Common myeloid progenitor, CD34-positive (primary cell): ENCODE measurements around the gene DPY19L3.
"Not testable (repeated sequence)": the region's sequence is repeated elsewhere in the genome, so short reads cannot be mapped to it uniquely, and the experiment has no call there.

Experiments used
- CTCF ChIA-PET: fragments of 350-600 bp; sonication (Branson Sonifier 250); formaldehyde crosslinking; loops from one replicate; lab custom pipeline; 2021; ENCODE audit warnings: antibody characterized with exemption; lab: Charles Lee
- POLR2A ChIA-PET: fragments of 350-600 bp; sonication (Branson Sonifier 250); formaldehyde crosslinking; loops from one replicate; lab custom pipeline; 2021; ENCODE audit warnings: antibody characterized with exemption; lab: Charles Lee
- DNase-seq, 3 donors: peaks; one replicate each; pipeline versions ENCODE4 v3.0.0 to v3.0.0-alpha.2; 2013
- H3K27ac ChIP-seq, 2 experiments: 1 replicate in 1 of 2; 2 replicates in 1 of 2; pipeline ENCODE4 v1.7.0; 2013; ENCODE audit warnings: inconsistent platforms in 2 of 2, low read length in 2 of 2, mild to moderate bottlenecking in 2 of 2, low read depth in 1 of 2, moderate library complexity in 1 of 2; ENCODE audit not compliant: severe bottlenecking in 2 of 2, insufficient read depth in 1 of 2, poor library complexity in 1 of 2
- H3K27me3 ChIP-seq, 5 experiments: replicated peaks in 2 of 5; 1 replicate in 3 of 5; 2 replicates in 2 of 5; pipeline versions ENCODE4 v1.6.1 to v1.7.0; 2013; ENCODE audit warnings: low read length in 4 of 5, mild to moderate bottlenecking in 2 of 5, moderate library complexity in 2 of 5, inconsistent platforms in 1 of 5; ENCODE audit not compliant: insufficient read depth in 5 of 5, control insufficient read depth in 4 of 5
- H3K36me3 ChIP-seq, 4 experiments: 1 replicate in 2 of 4; 2 replicates in 2 of 4; pipeline versions ENCODE4 v1.6.1 to v1.7.0; 2013; ENCODE audit warnings: low read length in 3 of 4, control low read depth in 1 of 4, mild to moderate bottlenecking in 1 of 4; ENCODE audit not compliant: control insufficient read depth in 4 of 4, insufficient read depth in 4 of 4
- H3K4me1 ChIP-seq, 4 experiments: 1 replicate in 3 of 4; 2 replicates in 1 of 4; pipeline versions ENCODE4 v1.6.1 to v1.7.1; 2013; ENCODE audit warnings: low read length in 3 of 4, mild to moderate bottlenecking in 3 of 4, control low read depth in 1 of 4, inconsistent platforms in 1 of 4, moderate library complexity in 1 of 4; ENCODE audit not compliant: control insufficient read depth in 4 of 4, insufficient read depth in 4 of 4; ENCODE audit errors: control extremely low read depth in 1 of 4
- H3K4me3 ChIP-seq, 7 experiments: 1 replicate in 4 of 7; 2 replicates in 3 of 7; pipeline versions ENCODE4 v1.5.1 to v1.7.0; 2013; ENCODE audit warnings: mild to moderate bottlenecking in 7 of 7, low read length in 6 of 7, moderate library complexity in 6 of 7, inconsistent platforms in 2 of 7, low read depth in 2 of 7, control low read depth in 1 of 7; ENCODE audit not compliant: insufficient read depth in 4 of 7, control insufficient read depth in 1 of 7; ENCODE audit errors: extremely low read depth in 1 of 7
- H3K9me3 ChIP-seq, 5 experiments: 1 replicate in 4 of 5; 2 replicates in 1 of 5; pipeline versions ENCODE4 v1.6.1 to v1.7.1; 2013; ENCODE audit warnings: low read length in 4 of 5, mild to moderate bottlenecking in 2 of 5, inconsistent platforms in 1 of 5, low read depth in 1 of 5, moderate library complexity in 1 of 5; ENCODE audit not compliant: control insufficient read depth in 4 of 5, insufficient read depth in 2 of 5; ENCODE audit errors: control extremely low read depth in 1 of 5
- WGBS: methylation state at CpG from one replicate; pipeline ENCODE4 v1.1.5; 2013; ENCODE audit not compliant: insufficient coverage; 5-methylcytosine and 5-hydroxymethylcytosine counted together

DPY19L3 gene

DNA sequence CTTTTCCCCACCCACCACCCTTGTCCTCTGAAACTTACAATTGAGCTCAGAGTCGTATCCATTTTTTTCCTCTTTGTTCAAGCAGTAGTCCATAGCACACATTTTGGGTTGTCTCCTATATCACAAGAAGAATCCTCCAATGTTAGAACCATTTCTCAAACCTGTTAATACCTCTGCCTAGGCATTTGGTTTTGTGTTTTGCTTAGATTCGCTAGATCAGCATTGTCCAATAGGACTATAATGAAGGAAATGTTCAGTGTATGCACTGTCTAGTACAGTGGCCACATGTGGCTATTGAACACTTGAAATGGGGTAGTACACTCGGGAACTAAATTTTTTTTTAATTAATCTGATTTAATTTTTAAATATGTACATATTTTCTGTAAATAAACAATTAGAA lies 12.6 kb downstream of the DPY19L3 start:
- POLR2A ChIA-PET = no interaction called here
- WGBS = 86% methylated on average over 1 of the region's 3 CpGs

DNA sequence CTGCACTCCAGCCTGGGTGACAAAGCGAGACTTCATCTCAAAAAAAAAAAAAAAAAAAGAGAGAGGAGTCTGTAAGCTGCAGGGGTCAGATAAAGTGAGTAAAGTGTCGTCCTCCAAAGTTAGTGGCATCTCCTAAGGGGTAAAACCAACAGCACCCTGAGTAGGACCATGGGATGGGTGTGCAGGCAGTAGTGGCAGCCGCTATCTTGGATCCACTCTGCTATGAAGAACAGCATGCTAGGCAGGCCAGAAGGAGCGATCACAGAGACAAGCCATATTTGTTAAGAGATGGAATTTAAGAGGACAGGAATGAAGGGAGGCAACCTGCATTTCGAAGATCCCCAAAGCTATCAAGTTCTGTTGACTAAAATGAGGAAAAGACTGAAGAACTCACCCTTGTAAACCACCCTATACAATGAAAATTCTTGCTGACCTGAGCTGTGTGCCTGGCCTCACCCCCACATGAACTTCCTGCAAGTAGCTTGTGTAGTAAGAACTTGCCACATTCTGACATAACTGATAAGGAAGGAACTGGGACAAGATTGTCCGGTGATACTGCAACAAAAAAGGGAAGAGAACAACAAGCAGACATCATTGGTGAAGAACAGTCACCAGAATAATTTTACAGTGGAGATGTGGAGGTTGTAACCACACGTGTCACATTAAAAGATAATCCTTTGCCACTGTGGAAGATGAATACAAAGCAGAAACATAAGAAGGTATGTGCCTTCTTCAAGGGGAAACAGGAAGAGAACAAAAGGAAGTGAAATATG lies 16.2 kb downstream of the DPY19L3 start:
- H3K9me3 ChIP-seq = no peaks in the 10 kb centered on the region
- peaks cover 9 to 20% (median 17%) of the 10 kb centered on the region in 4 experiments for H3K4me1 ChIP-seq
- peaks cover 3 to 12% (median 3%) of the 10 kb centered on the region in 4 experiments for H3K36me3 ChIP-seq
- 34% methylated on average over 5 of the region's 7 CpGs for WGBS
- no peaks in the 10 kb centered on the region for H3K27me3 ChIP-seq
- CTCF ChIA-PET = no interaction called here
- POLR2A ChIA-PET = no interaction called here
- H3K27ac ChIP-seq = peak overlapping the region in 1 of 2 experiments; percentile 59
- peak overlapping the region in 4 of 7 experiments; percentile 31 to 48 (median 42) for H3K4me3 ChIP-seq
- peak; percentile 59 to 70 (median 61) for DNase-seq

More for the DNA sequence above, 12.6 kb downstream of the DPY19L3 start:
- no peak overlapping the region for H3K4me3 ChIP-seq
- H3K27ac ChIP-seq = no peak overlapping the region
- CTCF ChIA-PET = interaction anchor here (0.6 to 0.8 kb wide), 2 partner anchors 14 to 32 kb away, joined by 3 read pairs; no protein-coding TSS in a partner anchor
- H3K4me1 ChIP-seq = peaks cover 9 to 20% (median 17%) of the 10 kb centered on the region in 4 experiments
- DNase-seq = no peak
- H3K36me3 ChIP-seq = peaks cover 2 to 26% (median 19%) of the 10 kb centered on the region in 4 experiments
- no peaks in the 10 kb centered on the region for H3K9me3 ChIP-seq
- H3K27me3 ChIP-seq = no peaks in the 10 kb centered on the region

DNA sequence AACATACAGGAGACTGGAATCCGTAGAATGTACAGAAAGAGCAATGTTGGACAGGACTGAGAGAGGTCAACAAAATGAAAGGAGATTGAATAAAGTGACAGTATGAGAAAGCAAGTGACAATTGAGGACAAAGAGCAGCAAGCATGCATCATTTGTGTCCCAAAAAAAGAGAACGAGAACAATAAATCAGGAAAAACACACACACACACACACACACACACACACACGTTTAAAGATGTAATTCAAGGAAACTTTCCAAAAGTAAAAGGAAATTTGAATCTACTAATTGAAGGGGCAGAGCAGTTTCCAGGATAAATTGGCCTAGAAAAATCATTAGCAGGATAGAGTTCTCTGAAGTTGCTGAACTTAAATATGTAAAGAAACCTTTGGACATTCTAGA lies 16.9 kb downstream of the DPY19L3 start:
- Histone ChIP-seq H3K36me3 (peaks cover 2 to 9% (median 3%) of the 10 kb centered on the region in 4 experiments), H3K27ac (peak overlapping the region in 1 of 2 experiments; percentile 59), H3K27me3 (no peaks in the 10 kb centered on the region), H3K4me3 (peak overlapping the region in 2 of 7 experiments; percentile 40 to 48), H3K4me1 (peaks cover 9 to 20% (median 17%) of the 10 kb centered on the region in 4 experiments), H3K9me3 (no peaks in the 10 kb centered on the region)
- DNase-seq = no peak
- ChIA-PET CTCF (no interaction called here), POLR2A (no interaction called here)
- 83% methylated on average over 1 of the region's 3 CpGs for WGBS

DNA sequence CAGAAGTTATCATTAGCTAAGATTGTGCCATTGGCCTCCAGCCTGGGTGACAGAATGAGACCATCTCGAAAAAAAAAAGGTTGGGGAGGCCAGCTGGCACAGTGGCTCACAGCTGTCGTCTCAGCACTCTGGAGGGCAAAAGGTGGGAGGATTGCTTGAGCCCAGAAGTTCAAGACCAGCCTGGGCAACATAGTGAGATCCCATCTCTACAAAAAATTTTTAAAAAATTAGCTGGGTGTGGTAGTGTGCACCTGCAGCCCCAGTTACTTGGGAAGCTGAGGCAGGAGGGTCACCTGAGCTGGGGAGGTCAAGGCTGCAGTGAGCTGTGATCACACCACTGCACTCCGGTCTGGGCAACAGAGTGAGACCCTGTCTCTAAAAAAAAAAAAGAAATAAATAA lies 18.4 kb downstream of the DPY19L3 start:
- 100% methylated on average over 2 of the region's 3 CpGs for WGBS
- POLR2A ChIA-PET, H3K27ac ChIP-seq: not testable (repeated sequence)

DNA sequence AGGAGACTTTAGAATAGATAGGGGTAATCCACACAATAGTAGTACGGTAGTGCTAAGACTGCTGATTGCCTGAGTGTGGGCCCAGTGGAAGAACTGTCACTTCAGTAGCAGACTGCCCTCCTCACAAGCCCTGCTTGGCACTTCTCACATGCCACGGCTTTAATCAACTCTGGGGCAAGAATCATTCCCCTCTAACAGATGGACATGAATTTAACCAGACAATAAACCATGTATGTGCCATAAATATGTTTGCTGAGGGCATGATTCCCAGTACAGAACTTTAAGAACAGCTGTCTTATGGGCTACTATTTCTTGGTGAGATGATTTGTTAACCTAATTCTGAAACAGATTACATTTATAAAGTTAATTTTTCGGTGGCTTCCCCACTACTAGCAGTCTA lies 22.0 kb downstream of the DPY19L3 start:
- CTCF ChIA-PET = no interaction called here
- no CpG with 5 or more reads among the region's 3 CpGs for WGBS
- no peak overlapping the region for H3K27ac ChIP-seq
- peaks cover 2 to 8% (median 4%) of the 10 kb centered on the region in 4 experiments for H3K36me3 ChIP-seq
- DNase-seq = no peak
- H3K4me1 ChIP-seq = peaks cover 0 to 4% (median 3%) of the 10 kb centered on the region in 4 experiments
- H3K9me3 ChIP-seq = no peaks in the 10 kb centered on the region
- H3K4me3 ChIP-seq = no peak overlapping the region
- POLR2A ChIA-PET = interaction anchor here (0.6 kb wide), 1 partner anchor 83 kb away, joined by 3 read pairs; no protein-coding TSS in a partner anchor
- H3K27me3 ChIP-seq = no peaks in the 10 kb centered on the region

More for the DNA sequence above, 18.4 kb downstream of the DPY19L3 start:
- not testable (repeated sequence) for H3K27me3 ChIP-seq, H3K4me3 ChIP-seq, DNase-seq, H3K9me3 ChIP-seq
- CTCF ChIA-PET = interaction anchor here (1.0 kb wide), 1 partner anchor 13 kb away, joined by 3 read pairs; no protein-coding TSS in a partner anchor
- H3K4me1 ChIP-seq = peaks cover 9 to 20% (median 17%) of the 10 kb centered on the region in 4 experiments
- H3K36me3 ChIP-seq = peaks cover 2 to 11% (median 5%) of the 10 kb centered on the region in 4 experiments

DNA sequence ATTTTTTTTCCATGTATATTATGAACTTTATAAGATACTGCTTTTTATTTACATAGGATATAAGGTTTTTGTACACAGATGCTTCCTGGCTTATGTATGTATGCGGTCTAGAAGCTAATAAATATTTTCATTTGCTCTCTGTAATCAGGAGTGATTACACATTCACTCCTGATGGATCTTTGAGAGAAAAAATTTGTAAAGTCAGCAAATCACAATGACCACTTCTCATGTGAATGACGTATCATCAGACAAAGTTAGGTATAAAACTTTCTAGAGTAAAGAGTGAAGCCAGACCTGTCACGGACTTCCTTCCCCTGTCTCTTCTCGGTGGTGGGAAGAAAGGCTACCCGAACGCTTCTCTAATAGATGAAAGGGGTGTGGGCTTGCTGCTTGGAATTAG lies 31.1 kb downstream of the DPY19L3 start:
- Histone ChIP-seq H3K4me1 (no peaks in the 10 kb centered on the region), H3K27ac (no peak overlapping the region), H3K36me3 (peaks cover 3 to 47% (median 18%) of the 10 kb centered on the region in 4 experiments), H3K4me3 (no peak overlapping the region), H3K9me3 (no peaks in the 10 kb centered on the region), H3K27me3 (no peaks in the 10 kb centered on the region)
- WGBS = 93% methylated on average over 5 of the region's 6 CpGs
- no peak for DNase-seq
- ChIA-PET CTCF (no interaction called here), POLR2A (no interaction called here)

DNA sequence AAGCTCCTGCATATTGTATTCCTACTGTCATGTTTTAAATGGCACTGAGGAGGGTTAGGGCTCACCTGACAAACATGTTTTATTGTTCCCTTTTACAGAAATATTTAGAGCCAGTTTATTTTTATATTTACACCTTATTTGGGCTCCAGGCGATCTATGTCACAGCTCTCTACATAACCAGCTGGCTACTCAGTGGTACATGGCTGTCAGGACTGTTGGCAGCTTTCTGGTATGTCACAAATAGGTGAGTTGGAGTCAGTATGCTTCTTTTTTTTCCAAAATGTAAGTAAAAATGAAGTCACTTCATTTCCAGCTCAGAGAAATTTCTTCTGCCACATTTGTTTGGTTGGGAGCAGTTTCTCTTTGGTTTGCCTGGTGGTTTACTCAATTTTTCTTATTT lies 31.5 kb downstream of the DPY19L3 start:
- Histone ChIP-seq H3K9me3 (no peaks in the 10 kb centered on the region), H3K4me3 (no peak overlapping the region), H3K27me3 (no peaks in the 10 kb centered on the region), H3K4me1 (no peaks in the 10 kb centered on the region), H3K27ac (no peak overlapping the region), H3K36me3 (peaks cover 3 to 47% (median 18%) of the 10 kb centered on the region in 4 experiments)
- CTCF ChIA-PET = no interaction called here
- WGBS = no CpG with 5 or more reads among the region's 1 CpG
- POLR2A ChIA-PET = no interaction called here
- DNase-seq = no peak
